Activated CD8-positive, alpha-beta T cell treated with anti-CD3 and anti-CD28 coated beads for 36 hours (primary cell): ENCODE data around the gene OR2B3. TPM values are rescaled to one million over a fixed set of nuclear protein-coding genes. Genes with fewer than 3 reads are reported as not detected.
A peak's percentile ranks its signal among the peaks of the same experiment; 100 is the strongest.

Experiments used
- ATAC-seq: fragments of 200-7000 bp; cut with Tn5 transposase; one replicate; pipeline ENCODE4 v1.10.0; 2021; ENCODE audit warnings: mild to moderate bottlenecking, moderate library complexity
- CTCF ChIA-PET: fragments of 350-600 bp; sonication (Branson Sonifier 250); formaldehyde crosslinking; loops from one replicate; lab custom pipeline; 2021; ENCODE audit warnings: antibody characterized with exemption; lab: Charles Lee
- POLR2A ChIA-PET: fragments of 350-600 bp; sonication (Branson Sonifier 250); formaldehyde crosslinking; loops from one replicate; lab custom pipeline; 2021; ENCODE audit warnings: antibody characterized with exemption; lab: Charles Lee
- DNase-seq: peaks from one replicate; pipeline ENCODE4 v3.0.0-alpha.2; 2020
- H3K27ac Mint-ChIP-seq: one replicate; pipeline ENCODE4 v1.8.0; 2021; ENCODE audit warnings: mild to moderate bottlenecking, mixed read lengths
- H3K27me3 Mint-ChIP-seq: one replicate; pipeline ENCODE4 v1.8.0; 2021; ENCODE audit warnings: mixed read lengths
- H3K36me3 Mint-ChIP-seq: one replicate; pipeline ENCODE4 v1.8.0; 2021; ENCODE audit warnings: low read depth, mixed read lengths
- H3K4me1 Mint-ChIP-seq: one replicate; pipeline ENCODE4 v1.8.0; 2021; ENCODE audit warnings: low read depth, mixed read lengths
- H3K4me3 Mint-ChIP-seq: one replicate; pipeline ENCODE4 v1.8.0; 2021; ENCODE audit warnings: mild to moderate bottlenecking, moderate library complexity, mixed read lengths
- H3K9me3 Mint-ChIP-seq: one replicate; pipeline ENCODE4 v1.8.0; 2021; ENCODE audit warnings: mixed read lengths
- intact Hi-C: fragments of 100-400 bp; cut with micrococcal nuclease; formaldehyde crosslinking; loops from one replicate; pipeline ENCODE4 v1.10.0; 2022
- total RNA-seq, 2 experiments: library from RNA; stranded (reverse); gene quantifications; one replicate each; pipeline ENCODE4 v1.2.3, GENCODE V29; 2021
- TF ChIP-seq, protein P1 (sequence below): fragments of 200-600 bp; IDR thresholded peaks from one replicate; pipeline ENCODE4 v1.8.0; 2022; ENCODE audit warnings: antibody characterized with exemption, mild to moderate bottlenecking

OR2B3 gene
- total RNA-seq, 2 experiments from 2014 or later = not detected

DNA sequence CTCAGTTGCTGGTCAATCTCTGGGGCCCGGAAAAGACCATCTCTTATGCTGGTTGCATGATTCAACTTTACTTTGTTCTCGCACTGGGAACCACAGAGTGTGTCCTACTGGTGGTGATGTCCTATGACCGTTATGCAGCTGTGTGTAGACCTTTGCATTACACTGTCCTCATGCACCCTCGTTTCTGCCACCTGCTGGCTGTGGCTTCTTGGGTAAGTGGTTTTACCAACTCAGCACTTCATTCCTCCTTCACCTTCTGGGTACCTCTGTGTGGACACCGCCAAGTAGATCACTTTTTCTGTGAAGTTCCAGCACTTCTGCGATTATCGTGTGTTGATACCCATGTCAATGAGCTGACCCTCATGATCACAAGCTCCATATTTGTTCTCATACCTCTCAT is 25.0 kb upstream of the OR2B3 start:
- TF ChIP-seq, protein P1, sequence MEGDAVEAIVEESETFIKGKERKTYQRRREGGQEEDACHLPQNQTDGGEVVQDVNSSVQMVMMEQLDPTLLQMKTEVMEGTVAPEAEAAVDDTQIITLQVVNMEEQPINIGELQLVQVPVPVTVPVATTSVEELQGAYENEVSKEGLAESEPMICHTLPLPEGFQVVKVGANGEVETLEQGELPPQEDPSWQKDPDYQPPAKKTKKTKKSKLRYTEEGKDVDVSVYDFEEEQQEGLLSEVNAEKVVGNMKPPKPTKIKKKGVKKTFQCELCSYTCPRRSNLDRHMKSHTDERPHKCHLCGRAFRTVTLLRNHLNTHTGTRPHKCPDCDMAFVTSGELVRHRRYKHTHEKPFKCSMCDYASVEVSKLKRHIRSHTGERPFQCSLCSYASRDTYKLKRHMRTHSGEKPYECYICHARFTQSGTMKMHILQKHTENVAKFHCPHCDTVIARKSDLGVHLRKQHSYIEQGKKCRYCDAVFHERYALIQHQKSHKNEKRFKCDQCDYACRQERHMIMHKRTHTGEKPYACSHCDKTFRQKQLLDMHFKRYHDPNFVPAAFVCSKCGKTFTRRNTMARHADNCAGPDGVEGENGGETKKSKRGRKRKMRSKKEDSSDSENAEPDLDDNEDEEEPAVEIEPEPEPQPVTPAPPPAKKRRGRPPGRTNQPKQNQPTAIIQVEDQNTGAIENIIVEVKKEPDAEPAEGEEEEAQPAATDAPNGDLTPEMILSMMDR = no peak
- CTCF ChIA-PET = interaction anchor here (1.1 kb wide), 1 partner anchor 40 kb away, joined by 3 read pairs; no protein-coding TSS in a partner anchor
- Mint-ChIP-seq H3K4me1 (no peaks in the 10 kb centered on the region), H3K4me3 (no peak overlapping the region), H3K27me3 (peaks cover 21% of the 10 kb centered on the region), H3K27ac (no peak overlapping the region), H3K9me3 (no peaks in the 10 kb centered on the region), H3K36me3 (no peaks in the 10 kb centered on the region)
- ATAC-seq = no peak
- peak; percentile 12 for DNase-seq
- POLR2A ChIA-PET = no interaction called here
- intact Hi-C loops = no loop called here

DNA sequence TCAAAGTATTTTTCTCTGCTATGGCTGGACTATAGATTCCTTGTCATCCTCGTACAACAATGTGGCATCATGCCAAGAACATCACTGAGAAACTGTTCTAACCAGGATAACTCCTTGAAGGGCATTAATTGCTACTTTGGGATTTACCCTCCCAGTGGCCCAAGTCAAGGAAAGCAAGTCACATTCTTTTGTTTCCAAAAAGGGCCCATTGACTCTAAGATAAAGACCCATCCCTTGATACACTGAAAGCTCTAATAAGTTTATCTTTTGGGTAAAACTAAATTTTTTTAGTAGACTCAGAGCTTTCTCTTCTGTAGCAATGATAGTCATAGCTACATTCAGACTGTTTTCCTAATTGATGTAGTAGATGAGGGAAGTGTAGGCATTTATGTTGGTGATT is 20.6 kb upstream of the OR2B3 start, which contains the start of gene OR2J3:
Gene OR2J3 (plus strand): TSS at position 301 of the 400 bp plus-strand sequence. CDS start 3,833 bp downstream, outside the sequence.
- no peaks in the 10 kb centered on the region for H3K36me3 Mint-ChIP-seq
- H3K9me3 Mint-ChIP-seq = no peaks in the 10 kb centered on the region
- H3K27ac Mint-ChIP-seq = no peak within 1 kb of the TSS
- no peaks in the 10 kb centered on the region for H3K4me1 Mint-ChIP-seq
- POLR2A ChIA-PET = no interaction called here
- TF ChIP-seq, protein P1 = no peak
- peaks cover 31% of the 10 kb centered on the region for H3K27me3 Mint-ChIP-seq
- intact Hi-C loops = no loop called here
- DNase-seq (no peak), ATAC-seq (no peak)
- CTCF ChIA-PET = no interaction called here
- H3K4me3 Mint-ChIP-seq = no peak within 1 kb of the TSS

DNA sequence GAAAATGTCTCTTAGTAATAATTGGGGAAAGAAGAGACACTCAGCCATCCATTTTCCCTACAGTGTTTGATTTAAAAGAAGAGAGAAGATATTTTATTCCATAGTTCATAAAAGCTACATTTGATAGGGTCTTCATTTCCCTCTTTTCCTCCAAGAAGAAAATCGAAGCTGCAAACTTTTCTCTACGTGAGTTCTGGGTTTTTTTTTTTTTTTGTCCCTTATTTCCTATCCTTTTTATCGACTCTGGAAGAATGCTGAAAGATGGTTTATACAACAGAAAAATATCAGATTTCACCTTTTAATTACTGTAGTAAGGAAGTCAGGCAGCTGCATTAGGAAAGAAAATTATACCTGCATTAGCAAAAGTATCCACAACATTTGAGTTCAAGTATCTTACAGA is 12.1 kb upstream of the OR2B3 start, which contains the start of gene OR2J1:
Gene OR2J1 (plus strand): TSS at position 301 of the 400 bp plus-strand sequence. CDS start 1,453 bp downstream, outside the sequence.
- CTCF ChIA-PET = no interaction called here
- no peak within 1 kb of the TSS for H3K4me3 Mint-ChIP-seq
- ATAC-seq (no peak), DNase-seq (no peak)
- intact Hi-C loops = no loop called here
- peaks cover 19% of the 10 kb centered on the region for H3K27me3 Mint-ChIP-seq
- no peaks in the 10 kb centered on the region for H3K9me3 Mint-ChIP-seq
- H3K4me1 Mint-ChIP-seq = no peaks in the 10 kb centered on the region
- POLR2A ChIA-PET = interaction anchor here (0.6 to 0.8 kb wide), 2 partner anchors 103 to 512 kb away, joined by 3 to 4 read pairs; no protein-coding TSS in a partner anchor
- TF ChIP-seq, protein P1 = no peak
- H3K36me3 Mint-ChIP-seq = no peaks in the 10 kb centered on the region
- H3K27ac Mint-ChIP-seq = no peak within 1 kb of the TSS

DNA sequence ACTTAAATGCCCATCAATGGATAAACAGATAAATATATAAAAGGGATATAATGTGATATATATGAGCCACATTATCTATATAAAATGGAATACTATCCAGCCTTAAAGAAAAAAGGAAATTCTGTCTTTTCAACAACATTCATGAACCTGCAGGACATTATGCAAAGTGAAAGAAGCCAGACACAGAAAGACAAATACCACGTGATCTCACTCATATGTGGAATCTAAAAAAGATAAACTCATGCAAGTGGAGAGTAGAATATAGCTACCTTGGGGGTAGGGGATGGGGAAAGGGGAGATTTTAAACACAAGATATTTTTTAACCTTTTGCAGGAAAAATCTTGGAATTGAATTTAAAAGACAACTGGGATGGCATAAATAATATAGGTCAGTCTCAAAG is 10.7 kb upstream of the OR2B3 start:
- TF ChIP-seq, protein P1 = no peak
- H3K9me3 Mint-ChIP-seq = no peaks in the 10 kb centered on the region
- peaks cover 16% of the 10 kb centered on the region for H3K27me3 Mint-ChIP-seq
- no peaks in the 10 kb centered on the region for H3K4me1 Mint-ChIP-seq
- no peak for ATAC-seq
- no peak overlapping the region for H3K4me3 Mint-ChIP-seq
- ChIA-PET POLR2A (no interaction called here), CTCF (no interaction called here)
- no peaks in the 10 kb centered on the region for H3K36me3 Mint-ChIP-seq
- DNase-seq = no peak
- H3K27ac Mint-ChIP-seq = no peak overlapping the region
- intact Hi-C loops = no loop called here

DNA sequence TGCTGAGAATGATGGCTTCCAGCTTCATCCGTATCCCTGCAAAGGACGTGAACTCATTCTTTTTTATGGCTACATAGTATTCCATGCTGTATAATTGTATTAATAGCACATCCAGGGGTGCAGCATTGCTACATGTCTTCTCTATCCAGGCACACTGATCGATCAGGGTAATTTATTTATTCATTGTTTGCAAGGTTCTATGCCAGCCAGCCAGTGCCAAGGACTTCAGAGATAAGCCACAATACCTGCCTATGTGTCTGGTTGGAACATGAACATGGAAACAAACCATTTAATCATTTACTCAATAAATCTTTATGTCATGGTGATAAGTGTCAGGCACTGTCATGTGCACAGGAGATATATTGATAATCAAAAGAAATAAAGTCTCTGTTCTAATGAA is 5.8 kb upstream of the OR2B3 start:
- intact Hi-C loops = no loop called here
- Mint-ChIP-seq H3K27me3 (peaks cover 24% of the 10 kb centered on the region), H3K36me3 (no peaks in the 10 kb centered on the region), H3K9me3 (no peaks in the 10 kb centered on the region), H3K4me1 (no peaks in the 10 kb centered on the region), H3K27ac (no peak overlapping the region), H3K4me3 (no peak overlapping the region)
- ChIA-PET CTCF (no interaction called here), POLR2A (no interaction called here)
- TF ChIP-seq, protein P1 = no peak
- DNase-seq (no peak), ATAC-seq (no peak)
